GM12873 (cell line): ENCODE measurements around the gene MDP1.

ENCODE experiments used
- CTCF ChIP-seq: IDR thresholded peaks from 2 replicates; pipeline ENCODE4 v1.5.1; 2012; ENCODE audit warnings: low read depth, mild to moderate bottlenecking, moderate library complexity, low read length, control low read depth; ENCODE audit not compliant: insufficient read depth; ENCODE audit errors: missing control alignments

Gene MDP1

GRCh38 chr14:24232645-24233537, 17.0 kb upstream of the MDP1 start, which contains the start of gene GMPR2:
TSS of gene GMPR2 (plus strand) at chr14:24232929. CDS start at chr14:24233254, 325 bp downstream.
- TF ChIP-seq CTCF: no peak

GRCh38 chr14:24232121-24232644, 16.3 kb upstream of the MDP1 start, which contains the start of gene NEDD8:
TSS of gene NEDD8 (minus strand) at chr14:24232367. CDS start at chr14:24232267, 100 bp downstream.
- no peak for TF ChIP-seq CTCF

- TF ChIP-seq CTCF: no peak
Measured at GRCh38 chr14:24231263-24232120, 15.6 kb upstream of the MDP1 start.

GRCh38 chr14:24228902-24229301, 13.0 kb upstream of the MDP1 start:
- TF ChIP-seq CTCF: no peak

GRCh38 chr14:24226473-24226872, 10.6 kb upstream of the MDP1 start:
- no peak for TF ChIP-seq CTCF

GRCh38 chr14:24224618-24225071, 8.8 kb upstream of the MDP1 start:
- TF ChIP-seq CTCF: no peak
